PC-9 (cell line): ENCODE data around the gene TRIML2.

Source experiments
- CTCF ChIP-seq: fragments of 200-600 bp; sonication (generic); conservative IDR thresholded peaks from 2 replicates; pipeline ENCODE4 v1.6.1; 2017; ENCODE audit warnings: mixed run types, antibody characterized with exemption, mild to moderate bottlenecking, moderate library complexity
- EZH2 ChIP-seq: fragments of 200-600 bp; sonication (generic); IDR thresholded peaks from 2 replicates; pipeline ENCODE4 v1.8.0; 2017; ENCODE audit warnings: antibody characterized with exemption, low read depth

DNA sequence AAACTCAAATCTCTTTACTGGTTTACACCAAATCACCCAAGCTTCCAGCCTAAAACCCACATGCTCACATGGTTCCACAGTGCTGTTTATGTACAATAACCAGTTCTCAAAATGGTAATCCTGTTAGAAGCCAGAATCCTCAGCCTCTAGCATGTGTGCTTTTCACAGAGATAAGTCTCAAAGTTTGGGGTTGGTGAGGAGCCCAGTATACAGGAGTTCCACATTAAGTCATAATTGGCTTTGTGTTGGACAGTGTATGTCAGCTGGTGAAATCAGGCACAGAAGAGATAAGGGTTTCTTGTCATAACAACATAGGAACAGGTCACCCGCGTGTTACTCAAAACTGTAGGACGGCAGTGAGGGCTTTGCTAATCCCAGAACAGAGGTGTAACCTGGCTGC lies 29.7 kb upstream of the TRIML2 start, which contains the start of gene TRIML1:
- TF ChIP-seq CTCF (no peak), EZH2 (no peak)
